C4-2B (cell line): Measurements from ENCODE around the gene STX12.
"Not testable (repeated sequence)": the region's sequence is repeated elsewhere in the genome, so short reads cannot be mapped to it uniquely, and the experiment has no call there.

Source experiments
- H3K27ac ChIP-seq: fragments of 450-650 bp; 2 replicates; pipeline ENCODE4 v1.5.1; 2017
- CTCF ChIP-seq: fragments of 450-650 bp; conservative IDR thresholded peaks from 2 replicates; pipeline ENCODE4 v1.5.1; 2017; ENCODE audit warnings: mild to moderate bottlenecking
- ZFX ChIP-seq: fragments of 450-650 bp; IDR thresholded peaks from 2 replicates; pipeline ENCODE4 v1.6.1; 2017

STX12 gene

GRCh38 chr1:27856561-27857343 lies 83.7 kb downstream of the STX12 start:
- TF ChIP-seq CTCF (no peak), ZFX (no peak)
- H3K27ac ChIP-seq, result no peak overlapping the region

GRCh38 chr1:27857552-27857951 lies 84.5 kb downstream of the STX12 start:
- H3K27ac ChIP-seq, result not testable (repeated sequence)

GRCh38 chr1:27858072-27858948 lies 85.3 kb downstream of the STX12 start:
- TF ChIP-seq ZFX, result no peak
- peak; percentile 95 for TF ChIP-seq CTCF
- H3K27ac ChIP-seq, result peak overlapping the region; percentile 5; the same call in 1 of the 2 replicates

GRCh38 chr1:27858949-27859576 lies 86.0 kb downstream of the STX12 start:
- TF ChIP-seq ZFX, result no peak
- TF ChIP-seq CTCF, result no peak
- H3K27ac ChIP-seq, result no peak overlapping the region

GRCh38 chr1:27861436-27861835 lies 88.4 kb downstream of the STX12 start:
- no peak overlapping the region for H3K27ac ChIP-seq
- TF ChIP-seq CTCF (no peak), ZFX (no peak)

GRCh38 chr1:27862004-27862403 lies 89.0 kb downstream of the STX12 start:
- H3K27ac ChIP-seq, result no peak overlapping the region
- TF ChIP-seq CTCF (no peak), ZFX (no peak)

- TF ChIP-seq ZFX (no peak), CTCF (no peak)
- no peak overlapping the region for H3K27ac ChIP-seq
These were observed 89.9 kb downstream of the STX12 start for GRCh38 chr1:27862671-27863537.
